K562 (cell line): ENCODE measurements around the gene MCM7. TPM values are rescaled to one million over a fixed set of nuclear protein-coding genes. Genes with fewer than 3 reads are reported as not detected.

Source experiments
- CAMTA2 ChIP-seq: fragments of 250-450 bp; sonication (Bioruptor Pico); conservative IDR thresholded peaks from 2 replicates; pipeline ENCODE4 v1.5.1; 2022
- EGR1 ChIP-seq: fragments of 450-650 bp; conservative IDR thresholded peaks from 2 replicates; pipeline ENCODE4 v1.6.1; 2017; ENCODE audit warnings: mild to moderate bottlenecking
- NR2C1 ChIP-seq, 2 experiments: fragments of 450-650 bp; IDR thresholded peaks; 2 replicates each; pipeline ENCODE4 v1.6.1; 2017; ENCODE audit warnings: mild to moderate bottlenecking in 2 of 2, antibody characterized with exemption in 1 of 2, inconsistent platforms in 1 of 2, missing compliant biosample characterization in 1 of 2, missing genetic modification characterization in 1 of 2
- NR4A1 ChIP-seq, 2 experiments: fragments of 250-450 bp in 1 of 2; fragments of 450-650 bp in 1 of 2; sonication (Bioruptor Pico) in 1 of 2; IDR thresholded peaks; 2 replicates each; pipeline versions ENCODE4 v1.4.0 to v1.6.1; 2016 to 2020; ENCODE audit warnings: mild to moderate bottlenecking in 2 of 2, missing compliant biosample characterization in 1 of 2, missing genetic modification characterization in 1 of 2, moderate library complexity in 1 of 2
- PBX2 ChIP-seq, 2 experiments: IDR thresholded peaks in 1 of 2; conservative IDR thresholded peaks in 1 of 2; 2 replicates each; pipeline ENCODE4 v1.6.1; 2016; ENCODE audit warnings: low read depth in 2 of 2, mild to moderate bottlenecking in 1 of 2, missing compliant biosample characterization in 1 of 2, missing genetic modification characterization in 1 of 2, moderate library complexity in 1 of 2
- PRDM10 ChIP-seq: fragments of 450-650 bp; IDR thresholded peaks from 2 replicates; pipeline ENCODE4 v1.6.1; 2018; ENCODE audit not compliant: partially characterized antibody
- RB1 ChIP-seq: fragments of 450-650 bp; IDR thresholded peaks from 2 replicates; pipeline ENCODE4 v1.6.1; 2017; ENCODE audit warnings: low read depth, mild to moderate bottlenecking
- SIN3A ChIP-seq, 2 experiments: fragments of 150-350 bp in 1 of 2; IDR thresholded peaks; 2 replicates each; pipeline ENCODE4 v1.6.1; 2011 to 2016; ENCODE audit warnings: borderline replicate concordance in 2 of 2, low read depth in 2 of 2, low read length in 2 of 2, mild to moderate bottlenecking in 2 of 2, moderate library complexity in 2 of 2; ENCODE audit not compliant: control insufficient read depth in 1 of 2
- TBL1XR1 ChIP-seq, 2 experiments: IDR thresholded peaks; 2 replicates each; pipeline ENCODE4 v1.6.1; 2012; ENCODE audit warnings: improper control_type of control experiment in 2 of 2, low read length in 2 of 2, mild to moderate bottlenecking in 1 of 2
- ZNF354B ChIP-seq: fragments of 250-450 bp; sonication (Bioruptor Pico); IDR thresholded peaks from 2 replicates; pipeline ENCODE4 v1.4.0; 2020
- ZNF561 ChIP-seq: fragments of 450-650 bp; formaldehyde crosslinking; conservative IDR thresholded peaks from 2 replicates; pipeline ENCODE4 v1.4.0; 2020; ENCODE audit warnings: mild to moderate bottlenecking, moderate library complexity
- ZNF717 ChIP-seq: fragments of 250-450 bp; sonication (Bioruptor Pico); IDR thresholded peaks from 2 replicates; pipeline ENCODE4 v1.5.0; 2021
- polyA plus RNA-seq, 8 experiments: library from polyadenylated mRNA; depleted of rRNA in 4 of 8; stranded (reverse) in 5 of 8; unstranded in 3 of 8; fragments of >200 nt; fragmentation: Nextera tagmentation in 2 of 8; fragmentation: Illumina TruSeq in 1 of 8; extraction: Ambion mirVana in 2 of 8; extraction: Trizol in 1 of 8; gene quantifications; 2 replicates each; pipeline versions ENCODE4 v1.2.1 to v1.2.3, GENCODE V29; 2011 to 2014; ENCODE audit warnings: inconsistent platforms in 1 of 8, missing spikeins in 1 of 8
- total RNA-seq, 7 experiments: library from RNA; depleted of rRNA in 6 of 7; stranded (reverse); fragments of >200 nt in 6 of 7; fragmentation: Illumina TruSeq in 2 of 7; extraction: Trizol in 2 of 7; gene quantifications; 2 replicates each; pipeline versions ENCODE4 v1.2.1 to v1.2.3, GENCODE V29; 2011 to 2021; ENCODE audit warnings: low replicate concordance in 1 of 7
- TF ChIP-seq, protein P1 (sequence below): IDR thresholded peaks from 3 replicates; pipeline ENCODE4 v1.6.1; 2011; ENCODE audit warnings: borderline replicate concordance, mild to moderate bottlenecking, moderate library complexity; ENCODE audit not compliant: insufficient read length; ENCODE audit errors: extremely low read depth
- TF ChIP-seq, protein P2 (sequence below): fragments of 450-650 bp; IDR thresholded peaks from 2 replicates; pipeline ENCODE4 v1.6.1; 2014; ENCODE audit warnings: low read depth, mild to moderate bottlenecking, moderate library complexity, borderline replicate concordance

MCM7 gene
- total and polyA plus RNA-seq, 9 of the 15 experiments (the other 6 are each of a cell fraction or from before 2014, with no cell fraction given): 329 to 856 (median 437) TPM

GRCh38 chr7:100119970-100120732 is 19.0 kb upstream of the MCM7 start (continued):
- TF ChIP-seq, protein P1, sequence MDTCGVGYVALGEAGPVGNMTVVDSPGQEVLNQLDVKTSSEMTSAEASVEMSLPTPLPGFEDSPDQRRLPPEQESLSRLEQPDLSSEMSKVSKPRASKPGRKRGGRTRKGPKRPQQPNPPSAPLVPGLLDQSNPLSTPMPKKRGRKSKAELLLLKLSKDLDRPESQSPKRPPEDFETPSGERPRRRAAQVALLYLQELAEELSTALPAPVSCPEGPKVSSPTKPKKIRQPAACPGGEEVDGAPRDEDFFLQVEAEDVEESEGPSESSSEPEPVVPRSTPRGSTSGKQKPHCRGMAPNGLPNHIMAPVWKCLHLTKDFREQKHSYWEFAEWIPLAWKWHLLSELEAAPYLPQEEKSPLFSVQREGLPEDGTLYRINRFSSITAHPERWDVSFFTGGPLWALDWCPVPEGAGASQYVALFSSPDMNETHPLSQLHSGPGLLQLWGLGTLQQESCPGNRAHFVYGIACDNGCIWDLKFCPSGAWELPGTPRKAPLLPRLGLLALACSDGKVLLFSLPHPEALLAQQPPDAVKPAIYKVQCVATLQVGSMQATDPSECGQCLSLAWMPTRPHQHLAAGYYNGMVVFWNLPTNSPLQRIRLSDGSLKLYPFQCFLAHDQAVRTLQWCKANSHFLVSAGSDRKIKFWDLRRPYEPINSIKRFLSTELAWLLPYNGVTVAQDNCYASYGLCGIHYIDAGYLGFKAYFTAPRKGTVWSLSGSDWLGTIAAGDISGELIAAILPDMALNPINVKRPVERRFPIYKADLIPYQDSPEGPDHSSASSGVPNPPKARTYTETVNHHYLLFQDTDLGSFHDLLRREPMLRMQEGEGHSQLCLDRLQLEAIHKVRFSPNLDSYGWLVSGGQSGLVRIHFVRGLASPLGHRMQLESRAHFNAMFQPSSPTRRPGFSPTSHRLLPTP: no peak
- TF ChIP-seq ZNF354B (CRISPR knock-in tag) (no peak), ZNF717 (CRISPR knock-in tag) (no peak), NR2C1 (IDR thresholded peaks at IDR 0.05) (no peak), NR2C1 (tag; IDR thresholded peaks at IDR 0.05) (peak; percentile 25; the same call in 1 of the 2 replicates), NR4A1 (CRISPR knock-in tag; IDR thresholded peaks at IDR 0.05) (no peak), NR4A1 (tag; IDR thresholded peaks at IDR 0.05) (0 out of 2 replicates have a peak, but pooled peaks have one; percentile 28), TBL1XR1 (IDR thresholded peaks at IDR 0.05; ENCODE audit: low read length in 2 of 2) (no peak), PRDM10 (peak; percentile 92), EGR1 (no peak), PBX2 (CRISPR knock-in tag; IDR thresholded peaks at IDR 0.05; ENCODE audit: low read depth) (no peak), PBX2 (tag; conservative IDR thresholded peaks at IDR 0.05; ENCODE audit: low read depth) (no peak), ZNF561 (CRISPR knock-in tag) (no peak), CAMTA2 (CRISPR knock-in tag) (no peak), SIN3A (IDR thresholded peaks at IDR 0.05; ENCODE audit: borderline replicate concordance in 2 of 2, control insufficient read depth in 1 of 2, low read depth in 2 of 2, low read length in 2 of 2) (0 out of 4 replicates have a peak, but pooled peaks of 1 of the 2 experiments have one; percentile 46), RB1 (0 out of 2 replicates have a peak, but pooled peaks have one; percentile 26)
- TF ChIP-seq, protein P2, sequence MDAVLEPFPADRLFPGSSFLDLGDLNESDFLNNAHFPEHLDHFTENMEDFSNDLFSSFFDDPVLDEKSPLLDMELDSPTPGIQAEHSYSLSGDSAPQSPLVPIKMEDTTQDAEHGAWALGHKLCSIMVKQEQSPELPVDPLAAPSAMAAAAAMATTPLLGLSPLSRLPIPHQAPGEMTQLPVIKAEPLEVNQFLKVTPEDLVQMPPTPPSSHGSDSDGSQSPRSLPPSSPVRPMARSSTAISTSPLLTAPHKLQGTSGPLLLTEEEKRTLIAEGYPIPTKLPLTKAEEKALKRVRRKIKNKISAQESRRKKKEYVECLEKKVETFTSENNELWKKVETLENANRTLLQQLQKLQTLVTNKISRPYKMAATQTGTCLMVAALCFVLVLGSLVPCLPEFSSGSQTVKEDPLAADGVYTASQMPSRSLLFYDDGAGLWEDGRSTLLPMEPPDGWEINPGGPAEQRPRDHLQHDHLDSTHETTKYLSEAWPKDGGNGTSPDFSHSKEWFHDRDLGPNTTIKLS: 0 out of 2 replicates have a peak, but pooled peaks have one; percentile 32
